Liver (tissue), 9 donors: ENCODE results near the gene MYOM3. TPM values are rescaled to one million over a fixed set of nuclear protein-coding genes. Genes with fewer than 3 reads are reported as not detected.

Experiments used
- DNase-seq: peaks from one replicate; pipeline ENCODE4 v3.0.0-alpha.2; 2017; ENCODE audit warnings: low spot score
- H3K27ac ChIP-seq, 2 donors: one replicate each; pipeline ENCODE4 v1.7.0; 2013; ENCODE audit warnings: inconsistent platforms in 2 of 2, low read length in 2 of 2, control low read depth in 1 of 2, low read depth in 1 of 2, mild to moderate bottlenecking in 1 of 2
- H3K27me3 ChIP-seq, 4 donors: one replicate each; pipeline versions ENCODE4 v1.6.1 to v1.7.0; 2013; ENCODE audit warnings: low read length in 3 of 4, inconsistent platforms in 1 of 4, mild to moderate bottlenecking in 1 of 4, moderate library complexity in 1 of 4; ENCODE audit not compliant: control insufficient read depth in 4 of 4, insufficient read depth in 4 of 4
- H3K36me3 ChIP-seq, 4 donors: one replicate each; pipeline versions ENCODE4 v1.6.1 to v1.7.0; 2013; ENCODE audit warnings: low read length in 3 of 4, mild to moderate bottlenecking in 3 of 4, low read depth in 1 of 4, moderate library complexity in 1 of 4; ENCODE audit not compliant: control insufficient read depth in 4 of 4, insufficient read depth in 3 of 4
- H3K4me1 ChIP-seq, 4 donors: one replicate each; pipeline versions ENCODE4 v1.6.1 to v1.7.0; 2013; ENCODE audit warnings: low read length in 3 of 4, mild to moderate bottlenecking in 3 of 4, moderate library complexity in 1 of 4; ENCODE audit not compliant: control insufficient read depth in 4 of 4, insufficient read depth in 4 of 4
- H3K4me3 ChIP-seq, 3 donors: one replicate each; pipeline versions ENCODE4 v1.6.1 to v1.7.0; 2013; ENCODE audit warnings: low read length in 3 of 3, control low read depth in 1 of 3, low read depth in 1 of 3, mild to moderate bottlenecking in 1 of 3
- H3K9ac ChIP-seq, 2 donors: one replicate each; pipeline ENCODE4 v1.7.0; 2013; ENCODE audit warnings: low read length in 2 of 2, mild to moderate bottlenecking in 2 of 2, moderate library complexity in 2 of 2, control low read depth in 1 of 2, low read depth in 1 of 2
- H3K9me3 ChIP-seq, 4 donors: one replicate each; pipeline versions ENCODE4 v1.6.1 to v1.7.0; 2013; ENCODE audit warnings: low read length in 3 of 4; ENCODE audit not compliant: control insufficient read depth in 4 of 4
- ATF3 ChIP-seq: IDR thresholded peaks from 2 replicates; pipeline ENCODE4 v1.6.1; 2016; ENCODE audit warnings: antibody characterized with exemption
- CTCF ChIP-seq: fragments of 150-350 bp; IDR thresholded peaks from 2 replicates; pipeline ENCODE4 v1.5.1; 2017; ENCODE audit warnings: improper control_type of control experiment, low read depth, low read length; ENCODE audit not compliant: missing input control
- EGR1 ChIP-seq, 2 donors: IDR thresholded peaks; 2 replicates each; pipeline ENCODE4 v1.6.1; 2016 to 2018; ENCODE audit warnings: antibody characterized with exemption in 2 of 2, low read depth in 2 of 2
- FOXA1 ChIP-seq: IDR thresholded peaks from 2 replicates; pipeline ENCODE4 v1.6.1; 2016; ENCODE audit warnings: antibody characterized with exemption
- FOXA2 ChIP-seq: IDR thresholded peaks from 2 replicates; pipeline ENCODE4 v1.6.1; 2016; ENCODE audit warnings: antibody characterized with exemption
- GABPA ChIP-seq, 2 donors: IDR thresholded peaks in 1 of 2; conservative IDR thresholded peaks in 1 of 2; 2 replicates each; pipeline ENCODE4 v1.6.1; 2016; ENCODE audit warnings: antibody characterized with exemption in 2 of 2, mild to moderate bottlenecking in 1 of 2, moderate library complexity in 1 of 2
- HNF4A ChIP-seq, 2 donors: conservative IDR thresholded peaks; 2 replicates each; pipeline ENCODE4 v1.6.1; 2016; ENCODE audit warnings: antibody characterized with exemption in 2 of 2, mild to moderate bottlenecking in 2 of 2
- HNF4G ChIP-seq: IDR thresholded peaks from 2 replicates; pipeline ENCODE4 v1.6.1; 2016; ENCODE audit warnings: antibody characterized with exemption
- JUND ChIP-seq, 2 donors: IDR thresholded peaks; 2 replicates each; pipeline ENCODE4 v1.6.1; 2016; ENCODE audit warnings: antibody characterized with exemption in 2 of 2
- MAX ChIP-seq: IDR thresholded peaks from 2 replicates; pipeline ENCODE4 v1.6.1; 2016; ENCODE audit warnings: antibody characterized with exemption
- NR2F2 ChIP-seq: IDR thresholded peaks from 2 replicates; pipeline ENCODE4 v1.6.1; 2016; ENCODE audit warnings: antibody characterized with exemption
- RAD21 ChIP-seq, 2 donors: IDR thresholded peaks; 2 replicates each; pipeline ENCODE4 v1.6.1; 2016; ENCODE audit warnings: antibody characterized with exemption in 2 of 2, mild to moderate bottlenecking in 2 of 2
- REST ChIP-seq: IDR thresholded peaks from 2 replicates; pipeline ENCODE4 v1.6.1; 2016; ENCODE audit warnings: antibody characterized with exemption, mild to moderate bottlenecking
- RXRA ChIP-seq, 2 donors: IDR thresholded peaks; 2 replicates each; pipeline ENCODE4 v1.6.1; 2017 to 2018; ENCODE audit warnings: antibody characterized with exemption in 2 of 2, mild to moderate bottlenecking in 1 of 2
- SP1 ChIP-seq: IDR thresholded peaks from 2 replicates; pipeline ENCODE4 v1.6.1; 2018; ENCODE audit warnings: antibody characterized with exemption, mild to moderate bottlenecking
- TAF1 ChIP-seq: conservative IDR thresholded peaks from 2 replicates; pipeline ENCODE4 v1.6.1; 2016; ENCODE audit warnings: antibody characterized with exemption, mild to moderate bottlenecking
- YY1 ChIP-seq: IDR thresholded peaks from 2 replicates; pipeline ENCODE4 v1.6.1; 2016; ENCODE audit warnings: antibody characterized with exemption, mild to moderate bottlenecking
- WGBS: extraction: QIAGEN DNeasy Blood & Tissue Kit; methylation state at CpG from one replicate; pipeline ENCODE4 v1.1.7; 2013; 5-methylcytosine and 5-hydroxymethylcytosine counted together
- polyA plus RNA-seq, 2 donors: library from polyadenylated mRNA; stranded (reverse) in 1 of 2; unstranded in 1 of 2; fragments of 200-250 nt in 1 of 2; fragments of >200 nt in 1 of 2; fragmentation: Nextera tagmentation in 1 of 2; extraction: Ambion mirVana in 1 of 2; gene quantifications; one replicate each; pipeline versions ENCODE4 v1.2.1 to v1.2.3, GENCODE V29; 2013 to 2015
- total RNA-seq, 2 donors: library from RNA; depleted of rRNA; stranded (reverse); fragments of >200 nt; gene quantifications; one replicate each; pipeline ENCODE4 v1.2.3, GENCODE V29; 2014
- donor health status: healthy.
- donor health status: healthy.
- donor health status: healthy.
- donor health status: healthy.
- donor health status: healthy.

MYOM3 gene
- total and polyA plus RNA-seq, 4 donors: 0.01 to 0.17 (median 0.05) TPM; not detected in 1

GRCh38 chr1:24103879-24104278 is 8.1 kb downstream of the MYOM3 start:
- H3K27ac ChIP-seq: no peak overlapping the region
- TF ChIP-seq EGR1 (IDR thresholded peaks at IDR 0.05; ENCODE audit: low read depth in 2 of 2) (no peak), GABPA (IDR thresholded peaks at IDR 0.05 in 1 of 2, conservative IDR thresholded peaks at IDR 0.05 in 1 of 2) (no peak), YY1 (no peak), MAX (no peak), CTCF (no peak), TAF1 (no peak), FOXA1 (no peak), FOXA2 (no peak), HNF4A (conservative IDR thresholded peaks at IDR 0.05) (no peak), HNF4G (no peak), NR2F2 (no peak)
- 91% methylated on average over 3 of the region's 3 CpGs for WGBS
- no peaks in the 10 kb centered on the region for H3K4me1 ChIP-seq
- H3K4me3 ChIP-seq: no peak overlapping the region
- no peaks in the 10 kb centered on the region for H3K36me3 ChIP-seq
- no peak for DNase-seq
- no peaks in the 10 kb centered on the region for H3K9me3 ChIP-seq
- H3K27me3 ChIP-seq: no peaks in the 10 kb centered on the region
- no peak overlapping the region for H3K9ac ChIP-seq

GRCh38 chr1:24103408-24103807 is 8.5 kb downstream of the MYOM3 start:
- H3K4me1 ChIP-seq: no peaks in the 10 kb centered on the region
- DNase-seq: no peak
- WGBS: 69% methylated on average over 3 of the region's 3 CpGs
- H3K27me3 ChIP-seq: no peaks in the 10 kb centered on the region
- H3K9me3 ChIP-seq: no peaks in the 10 kb centered on the region
- no peaks in the 10 kb centered on the region for H3K36me3 ChIP-seq
- TF ChIP-seq RXRA (IDR thresholded peaks at IDR 0.05) (no peak), REST (no peak), FOXA1 (no peak), NR2F2 (no peak), GABPA (IDR thresholded peaks at IDR 0.05 in 1 of 2, conservative IDR thresholded peaks at IDR 0.05 in 1 of 2) (no peak), RAD21 (IDR thresholded peaks at IDR 0.05) (no peak), CTCF (no peak), HNF4A (conservative IDR thresholded peaks at IDR 0.05) (no peak), HNF4G (no peak), FOXA2 (no peak), JUND (IDR thresholded peaks at IDR 0.05) (no peak), MAX (no peak), SP1 (no peak), YY1 (no peak), ATF3 (no peak)
- H3K4me3 ChIP-seq: no peak overlapping the region
- H3K27ac ChIP-seq: no peak overlapping the region
- no peak overlapping the region for H3K9ac ChIP-seq
